GM19099 (cell line): ENCODE measurements around the gene ATG9B.

Source experiments
- POLR2A ChIP-seq: IDR thresholded peaks from 3 replicates; pipeline ENCODE4 v1.6.1; 2011; ENCODE audit warnings: low read depth; ENCODE audit not compliant: insufficient read length; ENCODE audit errors: extremely low read depth

ATG9B gene

DNA sequence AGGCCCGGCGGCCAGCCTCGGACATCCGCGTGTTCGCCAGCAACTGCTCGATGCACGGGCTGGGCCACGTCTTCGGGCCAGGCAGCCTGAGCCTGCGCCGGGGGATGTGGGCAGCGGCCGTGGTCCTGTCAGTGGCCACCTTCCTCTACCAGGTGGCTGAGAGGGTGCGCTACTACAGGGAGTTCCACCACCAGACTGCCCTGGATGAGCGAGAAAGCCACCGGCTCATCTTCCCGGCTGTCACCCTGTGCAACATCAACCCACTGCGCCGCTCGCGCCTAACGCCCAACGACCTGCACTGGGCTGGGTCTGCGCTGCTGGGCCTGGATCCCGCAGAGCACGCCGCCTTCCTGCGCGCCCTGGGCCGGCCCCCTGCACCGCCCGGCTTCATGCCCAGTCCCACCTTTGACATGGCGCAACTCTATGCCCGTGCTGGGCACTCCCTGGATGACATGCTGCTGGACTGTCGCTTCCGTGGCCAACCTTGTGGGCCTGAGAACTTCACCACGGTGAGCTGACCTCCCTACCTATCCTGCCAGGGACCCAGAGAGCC is 24.7 kb upstream of the ATG9B start:
- TF ChIP-seq POLR2A = no peak

DNA sequence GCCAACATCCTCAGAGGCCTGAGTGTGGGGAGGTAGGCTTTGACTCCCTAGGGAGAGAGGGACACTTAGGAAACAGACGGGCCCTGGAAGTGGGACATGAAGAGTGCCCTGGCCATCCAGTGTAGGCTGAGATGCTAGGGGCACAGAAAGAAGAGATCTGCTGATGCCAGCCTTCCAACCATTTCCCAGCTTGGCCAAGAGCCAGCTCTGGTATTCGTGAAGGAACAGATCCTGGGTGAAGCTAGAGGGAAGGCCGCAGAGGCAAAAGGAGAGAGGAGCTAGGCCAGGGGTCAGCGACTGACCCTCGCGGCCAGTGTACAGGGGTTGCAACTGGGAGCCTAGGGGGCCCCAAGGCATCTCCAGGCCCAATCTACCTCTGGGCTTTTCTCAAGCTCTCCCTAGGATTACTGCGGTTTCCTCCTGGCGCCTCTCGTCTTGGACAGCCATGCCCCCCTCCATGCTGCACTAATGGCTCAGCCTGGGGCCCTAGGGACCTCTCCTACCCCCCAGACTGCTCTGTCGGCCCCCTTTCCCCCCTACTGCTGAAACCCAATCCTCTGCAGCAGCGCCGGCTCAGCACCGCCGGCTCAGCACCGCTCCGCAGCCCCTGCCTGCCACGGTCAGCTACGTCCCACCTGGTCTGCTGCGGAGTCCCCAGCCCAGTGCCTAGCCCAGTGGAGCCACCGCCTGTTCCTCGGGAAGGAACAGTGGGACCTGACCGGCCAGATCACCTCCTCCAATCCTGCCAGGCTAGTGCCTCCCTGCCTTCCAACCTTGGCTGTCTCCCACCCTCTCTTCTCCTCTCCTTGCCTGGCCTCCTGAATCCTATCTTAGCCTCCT is 23.9 kb upstream of the ATG9B start, which contains the start of gene ASIC3:
ASIC3 (plus strand) TSS at position 556 of the 840 bp plus-strand sequence. CDS start 355 bp downstream, outside the sequence.
- no peak for TF ChIP-seq POLR2A

DNA sequence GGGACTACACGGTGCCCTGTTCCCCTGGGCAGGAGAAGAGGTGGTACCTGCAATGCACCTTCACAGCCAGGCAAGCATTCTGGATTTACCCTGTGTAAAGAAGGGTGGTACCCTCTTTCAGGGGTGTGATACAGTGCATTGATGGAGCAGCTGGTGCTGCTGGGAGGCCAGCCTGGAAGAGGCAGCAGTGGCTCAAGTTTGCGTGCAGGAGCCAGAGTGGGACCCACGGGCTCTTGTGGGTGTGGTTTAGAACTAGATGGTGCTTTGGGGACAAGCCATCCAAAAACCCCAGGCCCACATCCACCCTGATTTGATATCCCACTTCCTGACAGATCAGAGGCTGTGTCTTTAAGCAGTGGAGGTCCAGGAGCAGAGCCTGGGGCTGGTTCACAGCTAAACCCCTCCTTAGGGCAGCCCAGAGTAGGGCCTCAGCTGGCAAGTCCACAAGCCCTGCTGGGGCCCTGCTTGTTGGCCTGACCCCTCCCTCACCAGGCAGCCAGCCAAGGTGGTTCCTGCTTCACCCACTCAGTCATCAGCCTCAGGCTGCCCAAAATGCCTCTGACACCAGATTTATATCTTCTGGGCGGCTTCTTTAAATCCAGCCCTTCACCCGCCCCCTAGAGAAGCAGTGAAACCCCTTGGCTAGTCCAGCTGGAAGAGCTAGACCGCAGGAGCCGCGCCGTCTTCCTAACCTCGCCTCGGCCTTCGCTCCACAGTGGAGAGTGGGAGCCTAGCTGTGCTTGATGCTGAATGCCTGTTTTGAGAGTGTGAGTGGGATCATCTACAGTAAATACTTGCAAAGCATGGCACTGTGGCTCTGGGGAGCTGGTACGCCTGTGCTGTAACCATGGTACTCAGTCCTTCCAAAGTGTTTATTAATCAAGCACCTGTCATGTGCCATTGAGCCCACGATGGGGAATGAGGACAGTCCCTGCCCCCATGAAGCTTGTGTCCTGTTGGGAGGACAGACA is 22.6 kb upstream of the ATG9B start:
- no peak for TF ChIP-seq POLR2A

DNA sequence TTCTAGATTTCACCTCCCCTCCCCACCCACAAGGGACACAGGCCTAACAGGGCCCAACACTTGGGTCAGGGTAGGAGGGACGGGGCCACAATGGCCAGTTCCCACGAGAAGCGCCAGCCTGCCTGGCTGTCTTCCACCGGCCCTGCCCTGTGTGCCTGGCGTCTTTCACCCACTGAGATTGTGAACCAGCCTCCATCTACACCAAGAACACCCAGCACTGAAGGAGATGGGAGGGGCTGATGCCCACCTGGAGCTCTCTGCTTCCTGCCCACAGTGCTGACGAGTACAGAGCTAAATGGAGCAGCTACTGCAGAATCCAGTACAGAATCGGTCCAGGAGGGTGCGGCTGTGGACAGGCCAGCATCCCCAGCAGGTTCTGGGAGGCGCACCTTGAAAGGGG is 21.7 kb upstream of the ATG9B start:
- TF ChIP-seq POLR2A = no peak

DNA sequence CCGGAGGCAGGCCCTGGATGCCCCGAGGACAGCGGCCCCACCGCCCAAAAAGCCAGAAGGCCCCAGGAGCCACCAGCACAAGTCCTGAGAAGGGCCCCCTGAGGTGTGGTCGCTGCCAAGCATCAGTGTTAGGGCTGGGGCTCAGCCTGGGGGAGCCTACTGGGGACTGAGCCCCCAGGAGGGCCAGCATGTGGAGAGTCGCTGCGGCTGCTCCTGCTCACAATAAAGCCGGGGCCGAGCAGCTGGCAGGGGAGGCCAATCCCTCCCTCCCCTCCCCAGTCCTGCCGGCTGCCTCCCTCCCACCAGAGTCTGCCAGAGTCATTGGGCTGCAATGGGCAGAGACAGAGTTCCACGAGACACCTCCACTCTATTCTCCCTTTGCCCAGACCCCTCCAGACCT is 21.0 kb upstream of the ATG9B start:
- TF ChIP-seq POLR2A = no peak

DNA sequence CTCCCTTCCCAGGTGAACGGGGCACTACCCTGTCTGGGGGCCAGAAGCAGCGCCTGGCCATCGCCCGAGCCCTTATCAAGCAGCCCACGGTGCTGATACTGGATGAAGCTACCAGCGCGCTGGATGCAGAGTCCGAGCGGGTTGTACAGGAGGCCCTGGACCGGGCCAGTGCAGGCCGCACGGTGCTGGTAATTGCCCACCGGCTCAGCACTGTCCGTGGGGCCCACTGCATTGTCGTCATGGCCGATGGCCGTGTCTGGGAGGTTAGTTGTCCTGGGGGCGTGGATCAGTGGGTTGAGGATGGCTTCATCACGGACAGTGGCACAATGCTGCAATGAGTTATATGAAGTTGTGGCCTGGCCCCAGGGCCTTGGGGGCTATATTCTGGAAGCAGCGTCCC is 19.7 kb upstream of the ATG9B start:
- TF ChIP-seq POLR2A = no peak

DNA sequence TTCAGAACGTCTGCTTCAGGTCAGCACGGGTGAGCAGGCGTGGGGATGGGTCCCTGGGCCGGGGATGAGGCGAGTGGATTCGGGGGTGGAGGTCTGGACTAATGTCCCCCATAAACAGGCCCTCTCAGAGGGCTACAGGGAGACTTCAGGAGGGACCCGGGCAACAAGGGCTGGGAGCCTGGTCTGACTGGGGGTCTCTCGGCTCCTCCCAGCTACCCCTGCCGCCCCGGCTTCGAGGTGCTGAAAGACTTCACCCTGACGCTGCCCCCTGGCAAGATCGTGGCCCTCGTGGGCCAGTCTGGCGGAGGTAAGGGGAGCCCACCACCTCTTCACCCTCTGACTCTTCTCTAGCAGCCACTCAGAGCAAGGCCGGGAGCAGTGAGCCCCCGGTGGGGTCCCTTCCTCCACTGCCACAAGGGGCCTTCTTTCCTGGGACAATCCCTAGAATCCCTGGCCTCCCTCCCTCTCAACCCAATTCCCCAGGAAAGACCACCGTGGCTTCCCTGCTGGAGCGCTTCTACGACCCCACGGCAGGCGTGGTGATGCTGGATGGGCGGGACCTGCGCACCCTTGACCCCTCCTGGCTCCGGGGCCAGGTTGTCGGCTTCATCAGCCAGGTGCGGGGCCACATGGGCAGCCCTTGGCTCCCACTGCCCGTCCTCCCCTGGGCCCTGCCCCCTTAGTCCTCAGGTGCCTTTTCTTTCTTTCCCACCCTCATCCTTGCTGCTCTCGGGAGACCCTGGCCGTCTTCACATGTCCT is 16.5 kb upstream of the ATG9B start:
- no peak for TF ChIP-seq POLR2A

DNA sequence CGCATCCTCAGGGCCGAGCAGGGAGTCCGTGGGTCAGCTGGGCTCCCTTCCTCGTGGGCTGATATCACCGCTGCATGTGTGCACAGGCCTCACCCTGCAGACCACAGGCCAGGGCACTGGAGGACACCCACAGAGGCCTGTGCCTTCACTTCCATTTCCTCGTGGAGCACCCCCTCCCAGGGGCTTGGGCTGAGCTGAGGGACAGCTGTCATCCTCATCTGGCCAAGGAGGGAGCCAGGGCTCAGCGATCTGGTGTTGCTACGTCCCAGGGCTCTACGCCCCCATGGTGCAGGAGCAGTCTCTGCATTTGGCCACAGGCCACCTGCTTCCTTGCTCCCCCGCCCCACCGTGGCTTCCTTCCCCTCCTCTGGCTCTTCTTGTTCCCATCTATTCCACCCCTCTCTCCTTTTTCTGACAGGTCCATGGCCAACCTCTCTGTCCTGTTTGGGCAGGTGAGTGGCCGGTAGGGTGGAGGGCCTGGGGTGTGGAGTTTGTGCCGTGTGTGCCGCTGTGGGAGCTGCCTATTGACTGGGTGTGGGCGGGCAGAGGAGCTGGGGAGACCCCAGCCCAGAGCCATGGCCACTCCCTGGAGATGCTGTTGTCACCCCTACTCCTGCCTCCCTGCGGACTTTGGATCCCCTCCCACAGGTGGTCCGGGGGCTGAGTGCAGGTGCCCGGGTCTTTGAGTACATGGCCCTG is 15.7 kb upstream of the ATG9B start:
- TF ChIP-seq POLR2A = no peak

DNA sequence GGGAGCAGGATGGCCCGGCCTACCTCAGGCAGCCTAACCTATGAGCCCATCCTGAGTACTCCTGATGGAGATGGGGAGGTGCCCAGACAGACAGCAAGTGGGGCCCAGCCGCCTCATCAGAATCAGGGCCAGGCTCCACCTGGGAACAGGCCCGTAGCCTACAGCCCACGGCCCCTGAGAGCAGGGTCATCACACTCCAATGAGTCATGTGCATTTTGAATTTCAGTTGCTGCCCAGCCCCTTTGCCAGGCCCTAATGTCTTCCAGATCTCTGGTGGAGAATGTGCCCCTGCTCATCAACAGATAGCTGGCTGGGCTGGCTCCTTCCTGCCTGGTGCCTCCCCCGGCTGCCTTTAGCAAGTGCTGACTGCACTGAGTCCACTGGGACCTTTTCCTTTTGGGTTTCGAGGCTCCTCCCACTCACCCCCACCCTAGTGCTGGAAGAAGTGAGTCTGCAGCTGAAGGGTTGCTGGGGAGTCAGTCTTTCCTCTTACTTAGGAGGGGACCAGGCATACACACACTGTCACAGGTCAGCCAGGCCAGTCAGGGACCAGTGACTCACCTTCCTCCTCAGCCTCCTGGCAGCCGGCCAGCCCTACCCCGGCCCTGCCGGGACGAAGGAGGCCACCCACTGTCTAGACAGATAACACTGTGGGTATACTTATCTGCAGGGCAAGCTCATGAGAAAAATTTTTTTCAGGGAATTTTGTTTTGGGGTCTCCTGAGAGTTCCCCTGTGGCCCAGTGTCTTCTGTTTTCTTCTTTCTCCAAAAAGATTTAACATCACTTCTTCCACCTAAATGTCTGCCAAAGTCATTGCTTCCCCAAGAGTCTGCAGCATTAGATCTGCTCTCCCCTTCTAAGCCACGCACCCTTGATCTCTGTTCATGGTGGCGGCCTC is 14.9 kb upstream of the ATG9B start:
- TF ChIP-seq POLR2A = no peak

DNA sequence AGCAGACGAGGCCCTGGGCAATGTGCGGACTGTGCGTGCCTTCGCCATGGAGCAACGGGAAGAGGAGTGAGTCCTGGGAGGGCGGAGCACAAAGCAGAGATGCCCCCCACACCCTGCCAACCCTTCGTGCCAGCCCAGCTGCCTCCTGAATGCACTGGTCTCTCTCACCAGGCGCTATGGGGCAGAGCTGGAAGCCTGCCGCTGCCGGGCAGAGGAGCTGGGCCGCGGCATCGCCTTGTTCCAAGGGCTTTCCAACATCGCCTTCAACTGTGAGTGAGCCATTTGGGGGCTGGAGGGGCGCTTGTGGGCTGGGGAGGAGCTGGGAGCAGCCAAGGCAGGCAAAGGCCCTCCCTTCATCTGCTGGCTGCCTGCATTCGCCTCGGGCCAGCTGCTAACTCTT is 11.6 kb upstream of the ATG9B start:
- TF ChIP-seq POLR2A = no peak

DNA sequence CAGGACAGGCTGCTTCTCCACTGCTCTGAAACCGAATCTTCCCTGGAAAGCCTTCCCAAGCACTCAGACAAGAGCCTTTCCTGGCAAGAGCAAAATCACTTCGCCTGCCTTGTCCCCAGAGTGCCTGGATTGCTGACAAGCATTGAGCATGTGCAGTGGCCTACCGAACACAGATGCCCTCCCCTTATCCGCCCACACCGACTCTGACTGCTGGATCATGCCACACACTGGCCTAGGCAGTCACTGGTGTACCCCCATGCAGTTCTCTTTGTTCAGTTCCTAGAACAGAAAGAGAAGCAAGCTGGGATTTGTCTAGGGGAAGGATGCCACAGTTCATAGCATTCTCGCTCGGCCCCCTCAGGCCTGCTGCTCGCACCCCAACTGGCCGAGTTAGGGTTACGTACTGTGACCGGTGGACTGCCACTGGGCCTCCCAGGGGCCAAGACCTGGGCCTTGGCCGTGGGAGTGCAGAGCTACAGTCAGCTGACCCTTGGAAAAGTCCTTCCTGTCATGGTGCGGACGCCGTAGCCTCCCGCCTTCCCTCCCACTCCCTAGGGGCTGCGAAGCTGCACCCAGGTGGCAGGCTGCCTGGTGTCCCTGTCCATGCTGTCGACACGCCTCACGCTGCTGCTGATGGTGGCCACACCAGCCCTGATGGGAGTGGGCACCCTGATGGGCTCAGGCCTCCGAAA is 10.9 kb upstream of the ATG9B start:
- TF ChIP-seq POLR2A = no peak

DNA sequence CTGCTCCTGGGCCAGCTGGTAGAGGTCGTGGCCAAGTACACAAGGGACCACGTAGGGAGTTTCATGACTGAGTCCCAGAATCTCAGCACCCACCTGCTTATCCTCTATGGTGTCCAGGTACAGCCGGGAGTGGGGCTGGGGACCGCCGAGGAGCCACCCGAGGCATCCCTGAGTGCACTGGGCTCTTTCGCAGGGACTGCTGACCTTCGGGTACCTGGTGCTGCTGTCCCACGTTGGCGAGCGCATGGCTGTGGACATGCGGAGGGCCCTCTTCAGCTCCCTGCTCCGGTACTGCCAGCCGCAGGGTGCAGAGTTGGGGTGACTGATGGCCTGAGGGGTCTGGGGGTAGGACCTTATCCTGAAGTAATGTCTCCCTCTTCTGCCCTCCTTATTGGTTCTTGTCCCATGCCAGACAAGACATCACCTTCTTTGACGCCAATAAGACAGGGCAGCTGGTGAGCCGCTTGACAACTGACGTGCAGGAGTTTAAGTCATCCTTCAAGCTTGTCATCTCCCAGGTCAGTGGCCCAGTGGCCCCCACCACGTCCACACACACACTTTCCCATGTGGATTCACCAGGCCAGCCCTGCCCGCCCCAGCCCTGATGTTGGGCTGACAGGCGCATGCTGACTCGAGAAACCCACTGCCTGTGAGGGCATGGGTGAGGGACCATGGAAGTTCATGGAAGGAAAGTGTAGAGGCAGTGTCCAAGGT is 10.2 kb upstream of the ATG9B start:
- TF ChIP-seq POLR2A = no peak
